SKM-1 treated with dmso at 0.1 percent for 144 hours (cell line): ENCODE results near the gene CPN2.

ENCODE experiments used
- DNase-seq: peaks from one replicate; lab custom pipeline; 2025; ENCODE audit not compliant: unreplicated experiment; lab: John Stamatoyannopoulos, UW

The CPN2 gene

DNA sequence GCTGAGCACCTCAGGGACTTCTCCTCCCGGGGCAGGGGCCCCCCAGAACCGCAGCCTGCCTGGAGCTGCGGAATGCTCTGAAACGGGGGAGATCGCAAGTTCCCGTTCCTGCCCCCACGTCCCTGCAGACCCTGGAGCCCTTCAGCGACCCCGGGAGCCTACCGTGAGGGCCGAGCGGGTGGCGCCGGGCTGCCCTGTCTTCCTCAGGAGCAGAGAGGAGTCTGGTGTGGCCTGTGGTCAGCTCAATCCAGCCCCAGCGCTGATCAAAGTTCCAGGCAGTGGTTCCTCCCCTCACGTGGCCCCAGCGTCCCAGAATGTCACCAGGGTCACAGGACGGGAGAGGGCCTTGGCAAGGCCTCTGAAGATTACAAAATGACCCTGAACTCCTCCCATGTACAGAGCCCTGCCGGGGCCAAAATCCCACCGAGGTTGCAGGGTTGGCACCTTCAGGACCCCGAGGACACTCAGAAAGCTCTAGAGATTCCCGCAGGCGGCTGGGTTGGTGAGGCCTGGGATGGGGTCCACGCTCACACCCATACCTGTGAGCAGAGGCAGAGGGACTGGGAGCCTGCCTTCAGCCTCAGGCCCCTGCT, at the start of gene CPN2:
Gene CPN2, minus strand, starts transcription at position 249 of the 593 bp plus-strand sequence. CDS start 8,626 bp downstream, outside the sequence.
- DNase-seq, result no peak

DNA sequence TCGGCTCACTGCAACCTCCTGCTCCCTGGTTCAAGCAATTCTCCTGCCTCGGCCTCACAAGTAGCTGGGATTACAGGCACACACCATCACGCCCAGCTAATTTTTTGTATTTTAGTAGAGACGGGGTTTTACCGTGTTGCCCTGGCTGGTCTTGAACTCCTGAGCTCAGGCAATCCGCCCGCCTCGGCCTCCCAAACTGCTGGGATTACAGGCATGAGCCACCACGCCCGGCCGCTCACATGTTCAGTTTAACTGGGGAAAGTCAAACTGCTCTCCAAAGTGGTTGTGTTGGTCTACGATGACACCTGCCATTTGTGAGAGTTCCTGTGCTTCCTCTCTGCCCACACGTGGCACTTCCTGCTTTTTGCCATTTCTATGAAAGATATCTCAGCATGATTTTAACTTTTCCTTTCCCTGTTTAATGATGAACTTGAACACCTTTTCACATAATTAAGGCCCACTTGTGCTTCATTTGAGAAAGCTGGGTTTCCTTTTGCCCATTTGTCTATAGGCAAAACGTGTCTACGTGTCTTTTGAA, 48.8 kb upstream of the CPN2 start:
- no peak for DNase-seq

DNA sequence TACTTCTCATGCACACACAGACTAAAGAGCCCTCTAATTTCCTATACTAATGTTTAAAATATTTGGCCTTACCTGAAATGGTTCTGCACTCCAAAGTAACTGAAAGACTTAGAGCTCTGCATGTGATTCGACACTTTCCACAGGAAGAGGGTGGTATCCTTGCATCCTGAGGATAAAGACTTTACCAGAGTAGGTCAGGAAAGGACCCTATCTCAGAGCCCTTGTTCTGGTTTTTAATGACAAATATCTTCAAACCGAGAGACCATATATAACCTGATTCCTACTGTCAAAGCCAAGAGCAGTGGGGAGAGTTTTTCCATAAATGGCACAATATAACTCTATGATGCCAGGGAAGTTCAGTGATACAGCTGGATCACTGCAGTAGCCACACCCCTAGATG, 48.0 kb upstream of the CPN2 start, which contains the start of gene GP5:
Gene GP5, minus strand, starts transcription at position 101 of the 400 bp plus-strand sequence. CDS start 984 bp downstream, outside the sequence.
- DNase-seq, result no peak

GRCh38 chr3:194397757-194398312, 46.7 kb upstream of the CPN2 start:
- DNase-seq, result no peak

DNA sequence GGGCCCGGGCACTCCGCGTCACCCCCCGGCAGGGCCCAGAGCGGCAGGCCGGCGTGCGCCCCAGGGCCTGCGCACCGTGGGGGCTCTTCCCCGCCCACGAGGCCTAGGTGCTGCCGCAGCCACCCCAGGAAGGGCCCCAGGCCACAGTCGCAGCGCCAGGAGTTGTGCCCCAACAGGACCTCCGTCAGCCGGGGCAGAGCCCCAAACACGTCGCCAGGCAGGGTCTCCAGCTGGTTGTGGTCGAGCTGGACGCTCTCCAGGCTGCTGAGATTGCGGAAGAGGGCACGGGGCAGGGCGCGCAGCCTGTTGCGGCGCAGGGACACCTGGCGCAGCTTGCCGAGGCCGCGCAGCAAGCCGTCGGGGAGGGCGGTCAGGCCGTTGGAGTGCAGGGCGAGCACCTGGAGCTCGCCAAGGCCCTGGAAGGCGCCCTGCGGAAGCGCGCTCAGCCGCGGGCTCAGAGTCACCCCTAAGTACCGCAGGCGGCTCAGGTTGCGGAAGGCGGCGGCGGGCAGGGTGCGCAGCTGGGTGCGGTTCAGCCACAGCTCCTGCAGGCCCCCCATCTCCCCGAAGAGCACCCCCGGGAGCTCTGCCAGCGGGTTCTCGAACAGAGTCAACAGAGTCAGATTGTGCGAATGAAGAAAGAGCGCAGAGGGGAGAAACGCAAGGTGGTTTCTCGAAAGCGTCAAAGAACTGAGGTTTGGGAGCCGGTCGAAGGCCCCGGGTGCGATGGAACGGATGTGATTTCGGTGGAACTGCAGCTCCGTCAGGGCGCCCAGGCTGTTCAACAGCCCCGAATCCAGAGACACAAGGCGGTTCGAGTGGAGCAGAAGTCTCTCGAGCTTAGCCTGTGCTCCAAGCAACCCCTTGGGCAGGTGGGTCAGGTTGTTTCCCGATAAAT, 46.0 kb upstream of the CPN2 start:
- DNase-seq, result no peak

DNA sequence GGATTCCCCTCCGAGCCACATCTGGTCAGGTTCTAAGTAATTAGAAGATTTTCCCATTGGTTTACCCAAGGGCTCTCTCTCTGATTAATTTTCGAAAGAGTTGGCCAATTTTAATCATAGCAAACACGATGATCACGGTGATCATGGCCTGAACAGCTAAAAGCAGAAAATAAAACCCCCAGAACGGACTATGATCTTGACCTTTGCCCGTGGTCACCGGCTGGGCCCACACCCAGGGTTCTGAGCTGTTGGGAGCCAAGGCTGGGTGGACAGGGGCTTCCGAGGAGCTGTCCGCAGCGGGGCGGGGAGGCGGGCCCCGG, 45.4 kb upstream of the CPN2 start:
- DNase-seq, result no peak

GRCh38 chr3:194395778-194396538, 44.8 kb upstream of the CPN2 start:
- peak; percentile 26 for DNase-seq

DNA sequence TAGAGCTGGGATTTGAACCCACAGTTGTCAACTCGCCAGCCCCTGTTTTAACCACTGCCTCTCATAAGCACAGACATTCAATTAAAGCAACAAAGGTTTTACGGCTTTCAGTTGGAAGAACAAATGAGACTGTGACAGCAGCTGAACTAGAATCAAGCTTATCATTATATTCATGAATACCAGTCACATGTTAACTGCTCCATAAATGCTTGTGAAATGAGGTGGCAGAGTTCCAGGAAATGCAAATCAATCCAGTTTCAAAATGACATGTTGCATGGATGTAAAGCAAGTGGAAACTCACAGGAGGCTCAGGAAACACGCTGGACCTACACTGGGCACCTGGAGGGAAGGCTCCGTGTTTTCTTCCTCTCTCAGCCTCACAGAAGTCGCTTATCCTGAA, 44.1 kb upstream of the CPN2 start:
- DNase-seq, result no peak

DNA sequence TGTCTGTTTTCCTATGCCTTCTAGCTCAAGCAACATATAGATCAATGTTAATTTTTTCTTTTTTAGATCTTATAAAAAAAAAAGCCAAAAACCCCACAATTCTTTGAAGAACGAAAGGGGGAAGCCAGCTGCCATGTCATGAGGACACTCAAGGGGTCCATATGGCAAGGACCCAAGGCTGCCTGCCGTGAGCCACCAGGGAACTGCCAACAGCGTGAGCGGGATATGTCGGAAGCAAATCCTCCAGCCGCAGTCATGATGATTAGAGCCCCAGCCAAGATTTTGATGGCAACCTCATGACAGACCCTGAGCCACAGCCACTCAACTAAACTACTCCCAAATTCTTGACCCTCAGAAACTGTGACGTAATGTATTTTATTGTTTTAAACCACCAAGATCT, 41.4 kb upstream of the CPN2 start:
- no peak for DNase-seq

- no peak for DNase-seq
These were observed 39.7 kb upstream of the CPN2 start for GRCh38 chr3:194390835-194391234.

- no peak for DNase-seq
These were observed 38.1 kb upstream of the CPN2 start for GRCh38 chr3:194389269-194389668.

GRCh38 chr3:194387926-194388418, 36.8 kb upstream of the CPN2 start:
- DNase-seq, result no peak

GRCh38 chr3:194387276-194387675, 36.1 kb upstream of the CPN2 start:
- DNase-seq, result no peak

- no peak for DNase-seq
These were observed 35.5 kb upstream of the CPN2 start for GRCh38 chr3:194386648-194387047.

DNA sequence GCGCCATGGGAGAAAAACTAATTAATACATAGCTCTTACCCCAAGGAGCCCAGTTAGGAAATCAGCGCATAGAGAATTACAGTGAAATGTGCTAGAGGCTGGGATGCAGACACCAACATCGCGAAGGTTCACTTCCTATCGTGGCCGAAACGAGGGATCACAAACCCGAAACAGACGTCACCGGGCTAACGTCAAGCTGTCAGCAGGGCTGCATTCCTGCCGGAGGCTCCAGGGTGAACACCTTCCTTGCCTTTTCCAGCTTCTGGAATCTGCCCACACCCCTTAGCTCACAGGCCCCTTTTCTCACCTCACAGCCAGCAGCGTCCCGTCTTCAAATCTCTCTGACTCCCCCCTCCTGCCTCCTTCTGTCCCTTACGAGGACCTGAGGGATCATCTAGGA, 34.9 kb upstream of the CPN2 start:
- DNase-seq, result no peak

- no peak for DNase-seq
These were observed 33.5 kb upstream of the CPN2 start for GRCh38 chr3:194384569-194385001.

GRCh38 chr3:194384156-194384555, 33.0 kb upstream of the CPN2 start:
- no peak for DNase-seq

DNA sequence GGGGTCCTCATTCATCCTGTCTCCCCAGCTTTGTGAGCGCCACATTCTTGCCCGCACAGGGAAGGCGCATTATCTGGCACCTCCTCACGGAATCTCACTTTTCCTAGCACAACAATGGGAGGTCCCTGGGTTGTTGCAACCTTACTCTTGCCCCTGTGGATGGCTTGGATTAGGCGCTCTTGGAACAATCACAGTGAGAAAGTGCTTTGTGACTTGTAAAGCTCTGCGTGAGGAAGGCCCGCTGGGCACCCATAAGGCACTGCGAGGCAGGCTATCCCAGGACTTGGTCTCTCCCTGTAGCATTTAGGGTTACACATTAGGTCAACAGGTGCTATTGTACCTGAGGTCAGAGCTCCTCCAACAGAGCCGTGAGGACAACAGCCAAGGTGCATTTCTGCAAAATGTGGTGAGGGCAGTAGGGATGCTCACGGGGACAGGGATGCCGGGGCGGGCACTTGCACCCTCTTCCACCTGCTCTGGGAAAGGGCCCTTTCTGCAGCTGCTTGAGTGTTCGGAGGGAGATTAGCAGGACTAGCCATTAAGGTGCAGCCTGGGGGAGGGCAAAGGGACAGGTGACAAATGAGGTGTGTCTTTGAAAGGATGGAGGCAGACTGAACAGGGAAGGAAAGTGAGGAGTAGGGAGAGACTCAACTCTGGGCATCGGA, 32.3 kb upstream of the CPN2 start:
- no peak for DNase-seq

DNA sequence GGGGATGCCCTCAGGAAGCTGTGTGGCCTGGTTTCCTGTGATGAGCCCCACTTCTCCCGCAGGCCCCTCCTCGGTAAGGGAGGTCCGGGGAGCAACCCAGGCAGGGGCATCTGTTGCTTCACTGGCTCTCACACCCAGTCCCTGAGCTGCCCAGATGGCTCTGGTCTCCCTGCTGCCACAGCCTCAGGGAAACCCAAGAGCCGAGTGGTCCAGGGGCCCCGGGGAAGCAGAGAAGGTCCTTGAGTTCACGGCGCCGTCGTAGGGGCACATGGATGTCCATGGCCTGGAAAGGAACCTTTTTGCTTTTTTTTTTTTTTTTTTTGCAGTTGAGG, 31.7 kb upstream of the CPN2 start:
- DNase-seq, result no peak

DNA sequence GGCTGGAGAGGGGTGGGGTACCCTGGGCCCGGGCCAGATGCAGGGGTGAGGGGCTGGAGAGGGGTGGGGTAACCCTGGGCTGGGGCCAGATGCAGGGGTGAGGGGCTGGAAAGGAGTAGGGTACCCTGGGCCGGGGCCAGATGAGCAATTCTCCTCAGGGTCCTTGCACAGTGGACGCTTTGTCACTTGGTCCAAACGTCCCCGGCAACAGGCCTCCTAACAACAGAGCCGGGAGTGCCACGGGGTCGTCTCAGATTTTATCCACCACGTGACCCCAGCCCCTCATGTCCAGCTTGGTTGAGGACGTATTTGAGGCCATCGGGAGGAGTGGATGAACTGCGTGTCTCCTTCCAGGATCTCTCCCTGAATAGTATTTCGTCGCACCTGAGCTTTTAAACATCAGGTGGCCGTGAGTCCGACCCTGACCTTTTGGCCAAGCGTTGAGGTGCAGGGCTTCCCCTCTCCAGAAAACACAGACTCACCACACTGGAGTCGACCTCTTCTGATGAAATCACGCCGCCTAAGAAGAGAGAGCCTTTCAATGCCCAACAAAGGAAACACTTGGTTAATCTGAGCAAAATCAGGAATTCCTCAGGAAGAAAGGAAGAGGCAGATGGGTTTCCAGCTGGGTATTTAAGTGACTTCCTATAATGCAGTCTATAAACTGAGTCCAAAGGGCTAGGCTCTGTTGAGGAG, 31.2 kb upstream of the CPN2 start:
- no peak for DNase-seq
